Measurements from ENCODE around the gene ZNF691.
"Not testable (repeated sequence)": the region's sequence is repeated elsewhere in the genome, so short reads cannot be mapped to it uniquely, and the experiment has no call there.

Gene ZNF691

DNA sequence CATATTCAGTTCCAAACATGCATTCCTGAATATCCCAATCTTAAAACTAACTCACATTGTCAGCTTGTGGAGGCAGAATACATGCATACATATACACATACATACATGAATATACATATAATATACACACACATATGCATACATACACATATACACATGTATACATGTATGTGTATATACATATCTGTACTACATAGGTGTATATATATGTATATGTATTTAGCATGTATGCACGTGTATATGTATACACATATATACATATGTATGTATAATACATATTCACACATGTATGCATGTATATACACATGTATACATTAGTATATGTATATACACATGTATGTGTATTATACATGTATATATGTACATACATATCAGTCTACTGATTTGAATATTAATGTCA lies 1.2 kb upstream of the ZNF691 start:
- H3K4me1 Mint-ChIP-seq (ENCODE audit: low read depth), result peaks cover 25% of the 10 kb centered on the region
- peaks cover 15% of the 10 kb centered on the region for H3K36me3 Mint-ChIP-seq (ENCODE audit: low read depth)
- no peaks in the 10 kb centered on the region for H3K9me3 Mint-ChIP-seq
- no peak overlapping the region for H3K4me3 Mint-ChIP-seq
- no peaks in the 10 kb centered on the region for H3K27me3 Mint-ChIP-seq (ENCODE audit: low read depth)
- H3K27ac Mint-ChIP-seq, result no peak overlapping the region

DNA sequence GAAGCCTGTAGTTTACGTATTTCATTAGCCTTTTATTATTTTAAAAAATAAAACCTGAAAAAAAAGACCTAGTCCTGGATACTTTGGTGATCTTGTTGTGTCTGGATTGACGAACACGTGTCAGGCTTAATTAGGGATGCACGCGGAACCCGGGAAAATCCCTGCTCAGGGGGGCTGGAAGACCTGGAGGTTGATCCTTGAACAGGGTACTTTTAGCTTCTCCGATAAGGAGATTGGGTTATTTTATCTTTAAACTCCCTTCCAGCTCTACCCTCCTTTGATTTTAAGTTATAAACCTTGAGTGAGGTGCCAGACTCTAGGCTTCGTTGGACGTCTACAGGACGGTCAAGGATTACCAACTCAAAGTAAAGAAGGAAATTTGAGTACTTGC lies 552 bp upstream of the ZNF691 start:
- Mint-ChIP-seq H3K27ac (peak overlapping the region; percentile 65), H3K9me3 (no peaks in the 10 kb centered on the region), H3K4me3 (peak overlapping the region; percentile 97), H3K27me3 (ENCODE audit: low read depth) (no peaks in the 10 kb centered on the region), H3K4me1 (ENCODE audit: low read depth) (peaks cover 25% of the 10 kb centered on the region), H3K36me3 (ENCODE audit: low read depth) (peaks cover 22% of the 10 kb centered on the region)

DNA sequence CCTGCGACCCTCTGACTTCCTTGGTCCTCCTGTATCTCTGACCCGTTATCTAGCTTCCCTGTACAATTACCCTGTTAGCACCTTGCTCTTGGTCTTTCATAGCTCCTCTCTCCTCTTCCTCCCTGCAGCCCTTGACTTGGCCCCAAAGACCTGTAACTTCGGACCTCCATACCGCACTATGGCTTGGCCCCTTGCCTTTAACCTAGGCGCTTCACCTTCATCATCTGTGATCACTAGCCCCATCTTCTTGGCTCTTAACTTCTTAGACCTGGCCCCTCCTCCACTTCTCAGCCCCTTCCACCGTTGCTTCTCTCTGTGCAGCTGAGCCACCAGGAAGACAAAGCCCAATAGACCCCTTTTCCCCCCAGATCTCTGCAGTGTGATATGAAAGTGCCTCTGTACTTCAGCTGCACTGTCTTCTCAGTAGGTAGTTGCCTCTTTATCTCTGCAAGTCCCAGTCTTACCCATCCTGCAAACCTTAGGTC lies 740 bp downstream of the ZNF691 start:
- Mint-ChIP-seq H3K27ac (peak overlapping the region; percentile 75), H3K27me3 (ENCODE audit: low read depth) (no peaks in the 10 kb centered on the region), H3K9me3 (no peaks in the 10 kb centered on the region), H3K4me3 (peak overlapping the region; percentile 97), H3K4me1 (ENCODE audit: low read depth) (peaks cover 25% of the 10 kb centered on the region), H3K36me3 (ENCODE audit: low read depth) (peaks cover 31% of the 10 kb centered on the region)

DNA sequence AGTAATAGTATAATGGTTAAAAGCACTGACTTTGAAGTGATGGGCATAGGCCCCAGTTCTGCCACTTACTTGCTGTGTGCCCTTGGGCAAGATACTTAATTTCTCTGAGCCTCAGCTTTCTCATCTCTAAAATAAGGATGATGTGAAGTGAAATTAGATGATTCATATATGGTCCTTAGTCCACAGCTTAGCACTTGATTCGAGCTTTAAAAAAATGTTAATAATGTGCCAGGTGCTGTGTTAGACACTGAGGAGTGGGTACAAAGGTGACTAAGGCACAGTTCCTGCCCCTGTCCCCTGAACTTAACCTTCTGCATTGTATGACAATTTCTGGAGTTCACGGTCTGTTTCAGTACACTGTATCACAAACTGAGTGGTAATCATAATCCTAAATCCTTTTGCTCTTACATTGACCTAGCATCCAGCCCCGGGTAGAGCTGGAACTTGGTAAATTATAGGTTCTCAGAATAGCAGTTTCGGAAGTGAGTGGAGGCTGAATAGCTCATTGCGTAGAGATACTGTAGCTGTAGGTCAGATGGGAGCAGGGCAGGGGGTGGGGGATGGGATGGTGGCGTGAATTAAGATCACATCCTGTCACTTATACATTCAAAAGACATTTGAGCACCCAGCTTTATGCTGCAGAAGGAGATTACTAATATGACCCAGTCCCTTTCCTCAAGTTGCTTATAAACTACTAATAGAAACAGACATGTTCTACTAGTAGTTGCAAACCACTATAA lies 1.5 kb downstream of the ZNF691 start:
- Mint-ChIP-seq H3K36me3 (ENCODE audit: low read depth) (peaks cover 35% of the 10 kb centered on the region), H3K9me3 (no peaks in the 10 kb centered on the region), H3K27ac (peak overlapping the region; percentile 75), H3K27me3 (ENCODE audit: low read depth) (no peaks in the 10 kb centered on the region), H3K4me1 (ENCODE audit: low read depth) (peaks cover 25% of the 10 kb centered on the region), H3K4me3 (peak overlapping the region; percentile 97)

DNA sequence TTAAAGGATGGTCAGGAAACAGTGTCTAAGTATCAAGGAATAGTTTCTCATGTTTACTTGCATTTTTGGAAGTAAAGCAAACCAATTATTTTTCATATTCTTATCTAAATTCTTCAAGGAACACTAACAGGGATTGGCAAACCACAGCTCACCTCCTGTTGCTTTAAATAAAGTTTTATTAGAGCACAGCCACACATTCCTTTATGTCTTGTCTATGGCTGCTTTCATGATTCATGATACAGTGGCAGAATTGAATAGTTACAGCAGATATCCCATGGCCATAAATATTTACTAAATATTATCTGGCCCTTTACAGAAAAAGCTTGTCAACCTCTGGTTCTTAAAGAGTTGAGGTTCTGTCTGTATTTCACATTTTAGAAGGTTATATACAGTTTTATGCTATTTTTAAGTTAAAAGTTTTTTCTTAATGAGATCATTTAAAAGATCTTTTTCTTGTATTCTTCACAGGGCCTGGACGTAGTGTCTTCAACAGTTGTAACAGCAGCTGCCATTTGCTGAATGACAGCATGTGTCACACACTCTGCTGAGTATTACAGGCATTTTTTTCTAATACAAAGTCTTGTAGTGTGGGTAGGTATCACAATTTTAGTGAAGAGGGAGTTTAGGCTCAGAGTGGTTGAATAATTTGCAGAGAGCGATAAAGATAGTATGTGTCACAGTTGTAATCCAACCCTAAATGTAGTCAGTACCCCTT lies 2.6 kb downstream of the ZNF691 start:
- Mint-ChIP-seq H3K9me3 (no peaks in the 10 kb centered on the region), H3K4me1 (ENCODE audit: low read depth) (peaks cover 25% of the 10 kb centered on the region), H3K36me3 (ENCODE audit: low read depth) (peaks cover 33% of the 10 kb centered on the region), H3K4me3 (no peak overlapping the region), H3K27ac (no peak overlapping the region), H3K27me3 (ENCODE audit: low read depth) (no peaks in the 10 kb centered on the region)

DNA sequence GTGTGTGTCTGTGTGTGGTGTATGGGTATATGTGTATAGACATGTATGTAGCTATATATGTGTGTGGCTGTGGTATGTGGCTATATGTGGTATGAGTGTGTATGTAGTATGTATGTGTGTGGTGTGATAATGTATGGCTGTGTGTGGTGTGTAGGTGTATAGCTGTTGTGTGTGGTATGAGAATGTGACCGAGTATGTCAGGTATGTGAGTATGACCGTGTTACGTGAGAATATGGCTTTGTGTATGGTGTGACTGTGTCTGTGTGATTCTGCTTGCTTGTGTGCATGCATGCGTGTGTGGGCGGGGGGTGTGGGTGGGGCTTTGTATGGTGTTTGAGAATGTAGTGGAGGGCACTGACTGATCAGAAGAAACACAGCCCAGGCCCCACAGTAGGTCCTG lies 3.5 kb downstream of the ZNF691 start:
- H3K9me3 Mint-ChIP-seq, result no peaks in the 10 kb centered on the region
- H3K27ac Mint-ChIP-seq, result no peak overlapping the region
- H3K27me3 Mint-ChIP-seq (ENCODE audit: low read depth), result no peaks in the 10 kb centered on the region
- H3K36me3 Mint-ChIP-seq (ENCODE audit: low read depth), result peaks cover 34% of the 10 kb centered on the region
- H3K4me3 Mint-ChIP-seq, result no peak overlapping the region
- H3K4me1 Mint-ChIP-seq (ENCODE audit: low read depth), result peaks cover 25% of the 10 kb centered on the region

DNA sequence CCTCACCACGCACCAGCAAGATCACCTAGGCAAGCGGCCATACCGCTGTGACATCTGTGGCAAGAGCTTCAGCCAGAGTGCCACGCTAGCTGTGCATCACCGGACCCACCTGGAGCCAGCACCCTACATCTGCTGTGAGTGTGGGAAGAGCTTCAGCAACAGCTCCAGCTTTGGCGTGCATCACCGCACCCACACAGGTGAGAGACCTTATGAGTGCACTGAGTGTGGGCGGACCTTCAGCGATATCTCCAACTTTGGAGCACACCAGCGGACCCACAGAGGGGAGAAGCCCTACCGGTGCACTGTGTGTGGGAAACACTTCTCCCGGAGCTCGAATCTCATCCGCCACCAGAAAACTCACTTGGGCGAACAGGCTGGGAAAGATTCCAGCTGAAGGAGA lies 5.0 kb downstream of the ZNF691 start:
- Mint-ChIP-seq H3K36me3 (ENCODE audit: low read depth) (peaks cover 36% of the 10 kb centered on the region), H3K27ac (no peak overlapping the region), H3K27me3 (ENCODE audit: low read depth) (no peaks in the 10 kb centered on the region), H3K9me3 (no peaks in the 10 kb centered on the region), H3K4me1 (ENCODE audit: low read depth) (peaks cover 21% of the 10 kb centered on the region), H3K4me3 (no peak overlapping the region)

DNA sequence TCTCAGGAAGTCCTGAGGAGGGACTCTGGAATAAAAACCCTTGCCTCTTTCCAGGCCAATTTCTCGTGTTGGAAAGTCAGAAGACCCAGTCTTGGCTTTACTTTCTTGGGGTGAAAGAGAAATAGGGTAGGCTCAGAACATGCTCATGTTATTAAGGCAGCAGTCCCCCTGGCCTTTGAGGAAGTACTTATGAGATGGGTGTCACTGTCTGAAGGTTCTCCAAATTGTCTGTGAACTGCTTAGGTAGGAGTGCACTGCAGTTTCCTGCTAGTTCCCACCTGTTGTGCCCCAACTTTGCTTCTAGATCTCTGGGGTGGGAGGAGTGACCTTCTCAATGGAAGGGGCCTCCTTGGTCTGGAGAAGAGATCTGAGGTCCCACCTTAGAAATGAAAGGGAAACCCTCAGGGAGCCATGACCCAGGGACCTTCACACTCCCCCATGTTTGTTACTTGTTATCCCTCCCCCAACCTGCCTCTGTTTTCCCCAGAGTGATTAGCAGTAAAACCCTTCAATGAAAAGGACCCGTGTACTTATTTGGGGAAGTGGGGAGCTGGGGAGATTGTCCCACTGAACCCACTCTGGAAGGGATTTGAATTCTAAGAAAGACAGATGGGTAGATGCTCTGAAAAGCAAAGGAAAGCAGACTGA lies 5.7 kb downstream of the ZNF691 start:
- Mint-ChIP-seq H3K4me3 (no peak overlapping the region), H3K36me3 (ENCODE audit: low read depth) (peaks cover 33% of the 10 kb centered on the region), H3K27ac (no peak overlapping the region), H3K4me1 (ENCODE audit: low read depth) (peaks cover 20% of the 10 kb centered on the region), H3K9me3 (peaks cover 6% of the 10 kb centered on the region), H3K27me3 (ENCODE audit: low read depth) (no peaks in the 10 kb centered on the region)

DNA sequence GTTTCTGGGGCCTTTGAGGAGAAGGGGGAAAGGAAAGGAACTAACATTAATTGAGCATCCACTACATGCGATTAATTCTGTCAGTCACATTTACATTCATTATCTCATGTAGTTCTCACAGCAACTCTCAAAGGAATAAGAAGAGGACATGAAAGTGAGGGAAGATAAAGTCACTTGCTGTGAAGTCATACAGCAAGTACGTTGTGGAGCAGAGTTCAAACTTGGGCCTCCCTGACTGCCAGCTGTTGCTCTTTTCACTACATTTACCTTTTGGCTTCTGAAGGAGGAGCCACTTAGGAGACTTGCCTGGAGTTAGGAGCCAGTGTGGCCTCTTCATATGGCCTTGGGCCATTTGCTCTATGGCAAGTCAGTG lies 6.2 kb downstream of the ZNF691 start:
- H3K9me3 Mint-ChIP-seq, result peaks cover 11% of the 10 kb centered on the region
- H3K27ac Mint-ChIP-seq, result no peak overlapping the region
- H3K27me3 Mint-ChIP-seq (ENCODE audit: low read depth), result no peaks in the 10 kb centered on the region
- H3K4me1 Mint-ChIP-seq (ENCODE audit: low read depth), result peaks cover 14% of the 10 kb centered on the region
- peaks cover 35% of the 10 kb centered on the region for H3K36me3 Mint-ChIP-seq (ENCODE audit: low read depth)
- H3K4me3 Mint-ChIP-seq, result no peak overlapping the region

DNA sequence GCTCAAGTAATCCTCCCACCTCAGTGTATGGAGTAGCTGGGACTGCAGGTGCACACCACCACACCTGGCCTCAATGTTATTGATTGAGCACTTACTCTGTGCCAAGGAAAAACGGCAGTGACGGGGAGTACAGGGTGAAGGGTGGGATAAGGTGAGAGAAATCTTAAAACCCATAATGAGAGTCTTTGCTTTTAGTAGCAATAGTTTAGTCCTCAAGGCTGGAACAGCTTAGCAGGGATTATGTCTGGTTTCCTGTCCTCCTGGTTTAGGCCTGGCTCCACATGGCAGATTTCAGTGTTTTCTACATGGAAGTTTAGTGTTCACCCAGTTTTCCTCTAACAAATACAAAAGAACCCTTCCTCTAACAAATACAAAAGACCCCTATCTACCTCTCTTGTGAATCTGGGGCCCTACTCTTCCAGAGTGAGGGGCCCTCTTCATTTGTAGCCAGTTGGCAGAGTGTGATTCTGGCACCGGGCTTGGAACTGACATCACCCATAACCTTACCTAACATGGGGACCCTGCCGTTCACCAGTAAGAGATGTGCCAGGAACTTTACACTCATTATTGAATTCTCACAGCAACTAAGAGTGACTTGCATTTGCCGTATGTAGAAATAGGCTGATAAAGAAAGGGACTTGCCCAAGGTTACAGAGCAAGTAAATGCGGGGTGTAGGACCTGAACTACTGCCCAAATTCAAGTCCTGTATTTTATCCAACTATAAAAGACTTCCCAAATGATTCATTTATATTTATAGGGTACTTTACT lies 6.9 kb downstream of the ZNF691 start:
- Mint-ChIP-seq H3K36me3 (ENCODE audit: low read depth) (peaks cover 39% of the 10 kb centered on the region), H3K4me3 (no peak overlapping the region), H3K9me3 (peaks cover 17% of the 10 kb centered on the region), H3K4me1 (ENCODE audit: low read depth) (peaks cover 7% of the 10 kb centered on the region), H3K27ac (no peak overlapping the region), H3K27me3 (ENCODE audit: low read depth) (no peaks in the 10 kb centered on the region)

DNA sequence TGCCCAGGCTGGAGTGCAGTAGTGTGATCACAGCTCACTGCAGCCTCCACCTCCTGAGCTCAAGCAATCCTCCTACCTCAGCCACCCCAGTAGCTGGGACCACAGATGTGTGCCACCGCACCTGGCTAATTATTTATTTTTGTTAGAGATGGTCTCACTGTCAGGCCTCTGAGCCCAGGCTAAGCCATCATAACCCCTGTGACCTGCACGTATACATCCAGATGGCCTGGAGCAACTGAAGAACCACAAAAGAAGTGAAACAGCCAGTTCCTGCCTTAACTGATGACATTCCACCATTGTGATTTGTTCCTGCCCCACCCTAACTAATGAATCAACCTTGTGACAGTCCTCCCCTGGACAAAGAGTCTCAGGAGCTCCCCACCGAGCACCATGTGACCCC lies 10.1 kb downstream of the ZNF691 start:
- not testable (repeated sequence) for H3K4me1 Mint-ChIP-seq (ENCODE audit: low read depth); H3K27ac Mint-ChIP-seq
- peaks cover 14% of the 10 kb centered on the region for H3K27me3 Mint-ChIP-seq (ENCODE audit: low read depth)

DNA sequence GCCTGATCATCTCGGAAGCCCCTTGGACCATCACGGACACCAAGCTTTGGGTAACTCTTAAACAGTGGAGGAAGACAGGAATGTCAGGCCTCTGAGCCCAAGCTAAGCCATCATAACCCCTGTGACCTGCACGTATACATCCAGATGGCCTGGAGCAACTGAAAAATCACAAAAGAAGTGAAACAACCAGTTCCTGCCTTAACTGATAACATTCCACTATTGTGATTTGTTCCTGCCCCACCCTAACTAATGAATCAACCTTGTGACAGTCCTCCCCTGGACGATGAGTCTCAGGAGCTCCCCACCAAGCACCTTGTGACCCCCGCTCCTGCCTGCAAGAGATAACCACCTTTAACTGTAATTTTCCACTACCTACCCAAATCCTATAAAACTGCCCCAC lies 13.0 kb downstream of the ZNF691 start:
- H3K4me1 Mint-ChIP-seq (ENCODE audit: low read depth); H3K27ac Mint-ChIP-seq; H3K4me3 Mint-ChIP-seq: not testable (repeated sequence)
- Mint-ChIP-seq H3K27me3 (ENCODE audit: low read depth) (peaks cover 26% of the 10 kb centered on the region), H3K9me3 (peaks cover 36% of the 10 kb centered on the region), H3K36me3 (ENCODE audit: low read depth) (peaks cover 15% of the 10 kb centered on the region)

More for the DNA sequence above, 10.1 kb downstream of the ZNF691 start:
- Mint-ChIP-seq H3K9me3 (peaks cover 36% of the 10 kb centered on the region), H3K36me3 (ENCODE audit: low read depth) (peaks cover 22% of the 10 kb centered on the region)
- not testable (repeated sequence) for H3K4me3 Mint-ChIP-seq

DNA sequence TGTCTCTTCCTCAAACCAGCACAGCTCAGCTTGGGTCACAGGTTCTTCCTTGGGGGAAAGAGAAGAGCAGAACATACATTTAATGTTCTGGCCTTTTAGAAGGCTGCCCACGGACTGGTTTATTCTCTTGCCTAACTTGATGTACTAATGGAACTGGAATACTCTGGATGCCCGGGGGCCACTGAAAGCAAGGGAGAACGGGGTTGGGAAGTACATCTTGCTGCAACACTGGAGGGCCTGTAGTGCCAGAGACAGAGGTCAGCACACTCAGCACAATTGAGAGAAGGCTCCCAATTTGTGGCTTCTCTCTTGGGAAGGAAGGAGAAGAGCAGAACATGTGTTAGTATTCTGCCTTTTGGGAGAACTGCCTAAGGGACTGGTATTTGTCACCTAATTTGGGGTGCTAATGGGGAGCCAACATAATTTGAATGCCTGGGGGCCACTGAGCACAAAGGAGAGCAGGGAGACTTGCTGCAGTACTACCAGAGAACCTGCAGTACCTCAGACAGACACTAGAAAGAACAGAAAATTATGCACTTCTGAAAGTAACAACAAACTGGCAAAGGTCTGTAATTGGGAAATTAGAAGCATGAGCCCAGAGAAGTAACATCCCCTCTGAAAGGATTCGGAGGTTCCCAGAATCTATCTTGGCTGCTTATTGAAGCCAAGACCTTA lies 14.1 kb downstream of the ZNF691 start:
- Mint-ChIP-seq H3K27ac (no peak overlapping the region), H3K9me3 (peaks cover 36% of the 10 kb centered on the region), H3K4me1 (ENCODE audit: low read depth) (no peaks in the 10 kb centered on the region), H3K27me3 (ENCODE audit: low read depth) (peaks cover 26% of the 10 kb centered on the region), H3K4me3 (no peak overlapping the region), H3K36me3 (ENCODE audit: low read depth) (peaks cover 12% of the 10 kb centered on the region)

DNA sequence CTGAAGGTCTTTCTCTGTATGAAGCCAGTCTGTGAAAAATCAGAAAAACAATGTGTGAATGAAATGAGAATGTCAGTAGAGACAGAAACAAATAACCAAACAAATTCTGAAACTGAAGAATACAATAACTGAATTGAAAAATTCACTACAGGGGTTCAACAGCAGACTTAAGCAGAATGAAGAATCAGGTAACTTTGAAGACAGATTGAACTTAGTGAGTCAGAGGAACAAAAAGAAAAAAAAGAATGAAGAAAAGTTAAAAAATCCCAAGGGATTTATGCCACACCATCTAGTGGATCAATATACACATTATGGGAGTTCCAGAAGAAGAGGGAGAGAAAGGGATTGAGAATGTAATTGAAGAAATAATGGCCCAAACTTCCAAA lies 14.6 kb downstream of the ZNF691 start:
- peaks cover 36% of the 10 kb centered on the region for H3K9me3 Mint-ChIP-seq
- H3K27ac Mint-ChIP-seq, result no peak overlapping the region
- no peak overlapping the region for H3K4me3 Mint-ChIP-seq
- no peaks in the 10 kb centered on the region for H3K4me1 Mint-ChIP-seq (ENCODE audit: low read depth)
- peaks cover 26% of the 10 kb centered on the region for H3K27me3 Mint-ChIP-seq (ENCODE audit: low read depth)
- peaks cover 12% of the 10 kb centered on the region for H3K36me3 Mint-ChIP-seq (ENCODE audit: low read depth)
